SK-N-SH (cell line): ENCODE results near the gene MCM5. TPM values are rescaled to one million over a fixed set of nuclear protein-coding genes. Genes with fewer than 3 reads are reported as not detected.

Source experiments
- CTCF ChIA-PET: fragments of 300-600, 350-600 bp; formaldehyde crosslinking; extraction: SDS; loops from one replicate; lab custom pipeline; 2021; lab: Yijun Ruan, JAX
- POLR2A ChIA-PET: fragments of 350-600 bp; sonication (Branson Sonifier 250); formaldehyde crosslinking; extraction: SDS; loops from one replicate; lab custom pipeline; 2020; ENCODE audit warnings: antibody characterized with exemption, inconsistent platforms; lab: Yijun Ruan, JAX
- DNase-seq: peaks from one replicate; pipeline ENCODE4 v3.0.0; 2012
- H2AFZ ChIP-seq: fragments of 200-600 bp; sonication (generic); 2 replicates; pipeline ENCODE4 v1.8.1; 2016; ENCODE audit warnings: antibody characterized with exemption, mild to moderate bottlenecking, low read depth
- H3F3A ChIP-seq: fragments of 200-600 bp; sonication (generic); replicated peaks from 2 replicates; pipeline ENCODE3; 2016; ENCODE audit warnings: antibody characterized with exemption, mild to moderate bottlenecking; ENCODE audit not compliant: insufficient read depth
- H3K27ac ChIP-seq, 2 experiments: fragments of 200-500 bp in 1 of 2; fragments of 200-600 bp in 1 of 2; sonication (Bioruptor generic) in 1 of 2; sonication (generic), shearing (Covaris generic) in 1 of 2; 2 replicates each; pipeline versions ENCODE4 v1.5.1 to v1.6.1; 2014 to 2016; ENCODE audit warnings: low read depth in 2 of 2, inconsistent platforms in 1 of 2, low read length in 1 of 2, mild to moderate bottlenecking in 1 of 2, mixed read lengths in 1 of 2
- H3K27me3 ChIP-seq: fragments of 200-600 bp; sonication (generic), shearing (Covaris generic); 2 replicates; pipeline ENCODE4 v1.6.1; 2016; ENCODE audit warnings: mixed run types; ENCODE audit not compliant: insufficient read depth
- H3K36me3 ChIP-seq, 2 experiments: fragments of 200-500 bp in 1 of 2; fragments of 200-600 bp in 1 of 2; sonication (Bioruptor generic) in 1 of 2; sonication (generic) in 1 of 2; replicated peaks in 1 of 2; 2 replicates each; pipeline versions ENCODE3 to v1.5.1; 2014 to 2016; ENCODE audit warnings: low read length in 1 of 2, mild to moderate bottlenecking in 1 of 2; ENCODE audit not compliant: insufficient read depth in 2 of 2, control insufficient read depth in 1 of 2
- H3K4me1 ChIP-seq, 2 experiments: fragments of 200-500 bp in 1 of 2; fragments of 200-600 bp in 1 of 2; sonication (Bioruptor generic) in 1 of 2; sonication (generic), shearing (Covaris generic) in 1 of 2; 2 replicates each; pipeline versions ENCODE4 v1.5.1 to v1.6.1; 2014 to 2016; ENCODE audit warnings: low read depth in 1 of 2, low read length in 1 of 2, mixed run types in 1 of 2; ENCODE audit not compliant: insufficient read depth in 2 of 2, control insufficient read depth in 1 of 2
- H3K4me2 ChIP-seq: fragments of 200-600 bp; sonication (generic), shearing (Covaris generic); 2 replicates; pipeline ENCODE4 v1.6.1; 2017; ENCODE audit warnings: mixed run types
- H3K4me3 ChIP-seq, 2 experiments: fragments of 200-500 bp in 1 of 2; fragments of 200-600 bp in 1 of 2; sonication (Bioruptor generic) in 1 of 2; sonication (generic), shearing (Covaris generic) in 1 of 2; 2 replicates each; pipeline versions ENCODE4 v1.5.1 to v1.8.1; 2014 to 2016; ENCODE audit warnings: low read depth in 2 of 2, inconsistent platforms in 1 of 2, low read length in 1 of 2, mild to moderate bottlenecking in 1 of 2, mixed read lengths in 1 of 2, moderate library complexity in 1 of 2
- H3K79me2 ChIP-seq: fragments of 200-600 bp; sonication (generic); 2 replicates; pipeline ENCODE4 v1.8.1; 2017; ENCODE audit warnings: mild to moderate bottlenecking; ENCODE audit not compliant: insufficient read depth
- H3K9ac ChIP-seq: fragments of 200-600 bp; sonication (generic); 2 replicates; pipeline ENCODE4 v1.6.1; 2017; ENCODE audit warnings: mixed run types
- H3K9me2 ChIP-seq: fragments of 200-600 bp; sonication (generic); 2 replicates; pipeline ENCODE4 v1.6.1; 2017; ENCODE audit warnings: mixed run types
- H3K9me3 ChIP-seq: fragments of 200-600 bp; sonication (generic); 2 replicates; pipeline ENCODE4 v1.6.1; 2017; ENCODE audit warnings: mixed run types, mild to moderate bottlenecking, moderate library complexity
- H4K20me1 ChIP-seq: fragments of 200-600 bp; sonication (generic); 2 replicates; pipeline ENCODE4 v1.6.1; 2017; ENCODE audit warnings: mild to moderate bottlenecking, mixed run types; ENCODE audit not compliant: insufficient read depth
- ELF1 ChIP-seq: IDR thresholded peaks from 2 replicates; pipeline ENCODE4 v1.4.0; 2012
- EP300 ChIP-seq, 2 experiments: IDR thresholded peaks; 2 replicates each; pipeline versions ENCODE4 v1.4.0 to v1.6.1; 2012; ENCODE audit warnings: borderline replicate concordance in 1 of 2, low read depth in 1 of 2, low read length in 1 of 2
- EZH2phosphoT487 ChIP-seq: fragments of 200-600 bp; sonication (generic); IDR thresholded peaks from 2 replicates; pipeline ENCODE4 v1.6.1; 2017; ENCODE audit warnings: low read depth, mixed run types, mild to moderate bottlenecking, antibody characterized with exemption, moderate library complexity, borderline replicate concordance
- FOSL2 ChIP-seq: IDR thresholded peaks from 2 replicates; pipeline ENCODE4 v1.4.0; 2012; ENCODE audit warnings: low read depth, mild to moderate bottlenecking, moderate library complexity, borderline replicate concordance
- FOXM1 ChIP-seq: IDR thresholded peaks from 2 replicates; pipeline ENCODE4 v1.4.0; 2012; ENCODE audit warnings: low read depth, mild to moderate bottlenecking
- GABPA ChIP-seq: IDR thresholded peaks from 2 replicates; pipeline ENCODE4 v1.4.0; 2012; ENCODE audit warnings: low read depth, mild to moderate bottlenecking
- GATA2 ChIP-seq: sonication (generic); formaldehyde crosslinking; IDR thresholded peaks from 2 replicates; pipeline ENCODE4 v1.5.0; 2020; ENCODE audit warnings: mild to moderate bottlenecking, missing genetic modification reagents
- JUND ChIP-seq: IDR thresholded peaks from 2 replicates; pipeline ENCODE4 v1.4.0; 2012
- MXI1 ChIP-seq: IDR thresholded peaks from 2 replicates; pipeline ENCODE4 v1.6.1; 2012; ENCODE audit warnings: mild to moderate bottlenecking, low read depth, low read length, improper control_type of control experiment
- NFIC ChIP-seq: IDR thresholded peaks from 2 replicates; pipeline ENCODE4 v1.4.0; 2012; ENCODE audit warnings: borderline replicate concordance
- NRF1 ChIP-seq: IDR thresholded peaks from 2 replicates; pipeline ENCODE4 v1.6.1; 2012; ENCODE audit warnings: low read depth, mild to moderate bottlenecking, low read length
- RAD21 ChIP-seq: IDR thresholded peaks from 2 replicates; pipeline ENCODE4 v1.6.1; 2012; ENCODE audit warnings: mild to moderate bottlenecking, low read length
- RCOR1 ChIP-seq: fragments of 150-350 bp; IDR thresholded peaks from 2 replicates; pipeline ENCODE4 v1.6.1; 2017; ENCODE audit warnings: antibody characterized with exemption, low read length
- RXRA ChIP-seq: IDR thresholded peaks from 2 replicates; pipeline ENCODE4 v1.4.0; 2012; ENCODE audit warnings: low read depth, mild to moderate bottlenecking, borderline replicate concordance
- SIN3A ChIP-seq: IDR thresholded peaks from 2 replicates; pipeline ENCODE4 v1.6.1; 2012; ENCODE audit warnings: low read depth, mild to moderate bottlenecking, low read length, moderate library complexity, borderline replicate concordance
- SMC3 ChIP-seq: IDR thresholded peaks from 2 replicates; pipeline ENCODE4 v1.6.1; 2012; ENCODE audit warnings: low read depth, low read length, improper control_type of control experiment
- TCF12 ChIP-seq: IDR thresholded peaks from 2 replicates; pipeline ENCODE4 v1.4.0; 2012
- YY1 ChIP-seq: IDR thresholded peaks from 2 replicates; pipeline ENCODE4 v1.4.0; 2012; ENCODE audit warnings: low read depth, mild to moderate bottlenecking
- WGBS: methylation state at CpG from one replicate; pipeline ENCODE4 v1.1.6; 2017; ENCODE audit warnings: low lambda C conversion rate; 5-methylcytosine and 5-hydroxymethylcytosine counted together
- polyA plus RNA-seq, 3 experiments: library from polyadenylated mRNA; depleted of rRNA; stranded (reverse); fragments of >200 nt; gene quantifications; 2 replicates each; pipeline ENCODE4 v1.2.3, GENCODE V29; 2012
- TF ChIP-seq, protein P1 (sequence below): IDR thresholded peaks from 2 replicates; pipeline ENCODE4 v1.4.0; 2012; ENCODE audit warnings: low read depth, borderline replicate concordance
- TF ChIP-seq, protein P2 (sequence below): fragments of 200-600 bp; sonication (generic); IDR thresholded peaks from 2 replicates; pipeline ENCODE4 v1.6.1; 2017; ENCODE audit warnings: antibody characterized with exemption, mild to moderate bottlenecking, moderate library complexity
- TF ChIP-seq, protein P3 (sequence below): IDR thresholded peaks from 2 replicates; pipeline ENCODE4 v1.6.1; 2012; ENCODE audit warnings: mild to moderate bottlenecking, low read depth, low read length, moderate library complexity
- TF ChIP-seq, protein P4 (sequence below): fragments of 150-350 bp; IDR thresholded peaks from 2 replicates; pipeline ENCODE4 v1.6.1; 2016; ENCODE audit warnings: mild to moderate bottlenecking, low read depth, low read length

The MCM5 gene
- polyA plus RNA-seq, 1 of the 3 experiments (the other 2 are of a cell fraction): 42.9 TPM

DNA sequence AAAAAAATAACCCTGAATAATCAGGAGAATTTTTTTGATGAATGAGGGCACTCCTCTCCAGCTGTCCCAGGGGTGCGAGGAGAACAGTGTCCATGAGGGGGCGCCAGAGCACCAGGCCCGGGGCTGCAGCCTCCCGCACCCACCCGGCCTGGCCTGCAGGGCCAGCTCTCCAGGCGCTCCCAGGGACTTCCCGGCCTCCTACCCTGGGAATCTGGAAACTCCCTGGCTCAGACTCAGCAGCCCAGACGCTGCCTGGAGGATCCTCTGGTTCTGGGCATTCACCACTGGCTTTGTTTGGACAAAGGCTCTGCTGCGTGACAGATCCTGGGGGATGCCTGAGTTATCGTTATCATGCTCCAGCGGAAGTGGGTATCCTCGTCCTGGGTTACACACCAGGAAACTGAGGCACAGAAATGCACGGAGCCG lies 31.0 kb downstream of the MCM5 start:
- CTCF ChIA-PET: interaction anchor here (0.5 to 7.6 kb wide), 77 partner anchors 11 to 723 kb away, joined by 3 to 161 read pairs (median 4); partner anchors contain the start of genes HMOX1 and RASD2
- Histone ChIP-seq H3K4me1 (peaks cover 0 to 9% of the 10 kb centered on the region in 2 experiments; a peak in 1 of 4 replicates), H4K20me1 (no peaks in the 10 kb centered on the region), H3K9me2 (no peaks in the 10 kb centered on the region), H3K36me3 (peaks cover 0 to 9% of the 10 kb centered on the region in 2 experiments), H2AFZ (no peak overlapping the region), H3K4me3 (no peak overlapping the region; a peak in 1 of 4 replicates), H3F3A (no peaks in the 10 kb centered on the region), H3K27ac (peak overlapping the region; percentile 67 to 69), H3K27me3 (no peaks in the 10 kb centered on the region), H3K79me2 (no peaks in the 10 kb centered on the region), H3K9me3 (no peaks in the 10 kb centered on the region), H3K9ac (no peak overlapping the region), H3K4me2 (0 out of 2 replicates have a peak overlapping the region, but pooled peaks have one; percentile 13)
- TF ChIP-seq FOSL2 (no peak), FOXM1 (no peak), RAD21 (peak; percentile 99), SIN3A (no peak), GATA2 (CRISPR knock-in tag) (no peak), TCF12 (peak; percentile 51), YY1 (no peak), EP300 (IDR thresholded peaks at IDR 0.05; ENCODE audit: borderline replicate concordance in 1 of 2, low read depth in 1 of 2, low read length in 1 of 2) (peak in 1 of 2 experiments; percentile 35; a peak in 2 of 4 replicates), GABPA (no peak), SMC3 (peak; percentile 98), NFIC (peak; percentile 62; the same call in 1 of the 2 replicates), MXI1 (0 out of 2 replicates have a peak, but pooled peaks have one; percentile 10), RXRA (peak; percentile 49; the same call in 1 of the 2 replicates), EZH2phosphoT487 (no peak), JUND (no peak), RCOR1 (0 out of 2 replicates have a peak, but pooled peaks have one; percentile 3), ELF1 (no peak), NRF1 (0 out of 2 replicates have a peak, but pooled peaks have one; percentile 8)
- TF ChIP-seq, protein P1, sequence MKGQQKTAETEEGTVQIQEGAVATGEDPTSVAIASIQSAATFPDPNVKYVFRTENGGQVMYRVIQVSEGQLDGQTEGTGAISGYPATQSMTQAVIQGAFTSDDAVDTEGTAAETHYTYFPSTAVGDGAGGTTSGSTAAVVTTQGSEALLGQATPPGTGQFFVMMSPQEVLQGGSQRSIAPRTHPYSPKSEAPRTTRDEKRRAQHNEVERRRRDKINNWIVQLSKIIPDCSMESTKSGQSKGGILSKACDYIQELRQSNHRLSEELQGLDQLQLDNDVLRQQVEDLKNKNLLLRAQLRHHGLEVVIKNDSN: no peak
- TF ChIP-seq, protein P2, sequence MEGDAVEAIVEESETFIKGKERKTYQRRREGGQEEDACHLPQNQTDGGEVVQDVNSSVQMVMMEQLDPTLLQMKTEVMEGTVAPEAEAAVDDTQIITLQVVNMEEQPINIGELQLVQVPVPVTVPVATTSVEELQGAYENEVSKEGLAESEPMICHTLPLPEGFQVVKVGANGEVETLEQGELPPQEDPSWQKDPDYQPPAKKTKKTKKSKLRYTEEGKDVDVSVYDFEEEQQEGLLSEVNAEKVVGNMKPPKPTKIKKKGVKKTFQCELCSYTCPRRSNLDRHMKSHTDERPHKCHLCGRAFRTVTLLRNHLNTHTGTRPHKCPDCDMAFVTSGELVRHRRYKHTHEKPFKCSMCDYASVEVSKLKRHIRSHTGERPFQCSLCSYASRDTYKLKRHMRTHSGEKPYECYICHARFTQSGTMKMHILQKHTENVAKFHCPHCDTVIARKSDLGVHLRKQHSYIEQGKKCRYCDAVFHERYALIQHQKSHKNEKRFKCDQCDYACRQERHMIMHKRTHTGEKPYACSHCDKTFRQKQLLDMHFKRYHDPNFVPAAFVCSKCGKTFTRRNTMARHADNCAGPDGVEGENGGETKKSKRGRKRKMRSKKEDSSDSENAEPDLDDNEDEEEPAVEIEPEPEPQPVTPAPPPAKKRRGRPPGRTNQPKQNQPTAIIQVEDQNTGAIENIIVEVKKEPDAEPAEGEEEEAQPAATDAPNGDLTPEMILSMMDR: peak; percentile 98
- TF ChIP-seq, protein P3, sequence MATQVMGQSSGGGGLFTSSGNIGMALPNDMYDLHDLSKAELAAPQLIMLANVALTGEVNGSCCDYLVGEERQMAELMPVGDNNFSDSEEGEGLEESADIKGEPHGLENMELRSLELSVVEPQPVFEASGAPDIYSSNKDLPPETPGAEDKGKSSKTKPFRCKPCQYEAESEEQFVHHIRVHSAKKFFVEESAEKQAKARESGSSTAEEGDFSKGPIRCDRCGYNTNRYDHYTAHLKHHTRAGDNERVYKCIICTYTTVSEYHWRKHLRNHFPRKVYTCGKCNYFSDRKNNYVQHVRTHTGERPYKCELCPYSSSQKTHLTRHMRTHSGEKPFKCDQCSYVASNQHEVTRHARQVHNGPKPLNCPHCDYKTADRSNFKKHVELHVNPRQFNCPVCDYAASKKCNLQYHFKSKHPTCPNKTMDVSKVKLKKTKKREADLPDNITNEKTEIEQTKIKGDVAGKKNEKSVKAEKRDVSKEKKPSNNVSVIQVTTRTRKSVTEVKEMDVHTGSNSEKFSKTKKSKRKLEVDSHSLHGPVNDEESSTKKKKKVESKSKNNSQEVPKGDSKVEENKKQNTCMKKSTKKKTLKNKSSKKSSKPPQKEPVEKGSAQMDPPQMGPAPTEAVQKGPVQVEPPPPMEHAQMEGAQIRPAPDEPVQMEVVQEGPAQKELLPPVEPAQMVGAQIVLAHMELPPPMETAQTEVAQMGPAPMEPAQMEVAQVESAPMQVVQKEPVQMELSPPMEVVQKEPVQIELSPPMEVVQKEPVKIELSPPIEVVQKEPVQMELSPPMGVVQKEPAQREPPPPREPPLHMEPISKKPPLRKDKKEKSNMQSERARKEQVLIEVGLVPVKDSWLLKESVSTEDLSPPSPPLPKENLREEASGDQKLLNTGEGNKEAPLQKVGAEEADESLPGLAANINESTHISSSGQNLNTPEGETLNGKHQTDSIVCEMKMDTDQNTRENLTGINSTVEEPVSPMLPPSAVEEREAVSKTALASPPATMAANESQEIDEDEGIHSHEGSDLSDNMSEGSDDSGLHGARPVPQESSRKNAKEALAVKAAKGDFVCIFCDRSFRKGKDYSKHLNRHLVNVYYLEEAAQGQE: no peak
- TF ChIP-seq, protein P4, sequence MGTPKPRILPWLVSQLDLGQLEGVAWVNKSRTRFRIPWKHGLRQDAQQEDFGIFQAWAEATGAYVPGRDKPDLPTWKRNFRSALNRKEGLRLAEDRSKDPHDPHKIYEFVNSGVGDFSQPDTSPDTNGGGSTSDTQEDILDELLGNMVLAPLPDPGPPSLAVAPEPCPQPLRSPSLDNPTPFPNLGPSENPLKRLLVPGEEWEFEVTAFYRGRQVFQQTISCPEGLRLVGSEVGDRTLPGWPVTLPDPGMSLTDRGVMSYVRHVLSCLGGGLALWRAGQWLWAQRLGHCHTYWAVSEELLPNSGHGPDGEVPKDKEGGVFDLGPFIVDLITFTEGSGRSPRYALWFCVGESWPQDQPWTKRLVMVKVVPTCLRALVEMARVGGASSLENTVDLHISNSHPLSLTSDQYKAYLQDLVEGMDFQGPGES: no peak
- WGBS: 16% methylated on average over 13 of the region's 14 CpGs
- DNase-seq: peak; percentile 95
- POLR2A ChIA-PET: interaction anchor here (0.6 to 1.0 kb wide), 2 partner anchors 22 to 151 kb away, joined by 3 to 4 read pairs; no protein-coding TSS in a partner anchor
